HepG2 (cell line): Measurements from ENCODE around the gene CYB5R3. TPM values are rescaled to one million over a fixed set of nuclear protein-coding genes. Genes with fewer than 3 reads are reported as not detected.

Source experiments
- ATAC-seq: fragments of 200-7000 bp; cut with Tn5 transposase; 3 replicates; pipeline ENCODE4 v1.9.1; 2020; ENCODE audit warnings: mild to moderate bottlenecking, moderate library complexity
- BruUV-seq: library from RNA; stranded (reverse); fragments of 400-500 nt; replicated peaks from 2 replicates; lab custom pipeline; 2021; lab: Mats Ljungman, UMichigan
- CTCF ChIA-PET: fragments of 300-600 bp; formaldehyde crosslinking; extraction: SDS; loops from one replicate; lab custom pipeline; 2021; ENCODE audit warnings: low total read pairs, inconsistent platforms, low intra/inter-chr PET ratio; lab: Yijun Ruan, JAX
- POLR2A ChIA-PET: fragments of 350-600 bp; sonication (Branson Sonifier 250); formaldehyde crosslinking; loops from one replicate; lab custom pipeline; 2020; ENCODE audit warnings: antibody characterized with exemption, inconsistent platforms; lab: Yijun Ruan, JAX
- DNase-seq: peaks from one replicate; pipeline ENCODE4 v3.0.0-alpha.2; 2015; ENCODE audit warnings: low spot score
- FAIRE-seq: peaks from 3 replicates; lab custom pipeline; 2011; peaks lifted over from hg19 to GRCh38; lab: Jason Lieb, UNC
- H2AFZ ChIP-seq: one replicate; pipeline ENCODE4 v1.6.1; 2011; ENCODE audit warnings: low read length, inconsistent platforms
- H3K27ac ChIP-seq: fragments of 300-600 bp; 3 replicates; pipeline ENCODE4 v1.8.0; 2011; ENCODE audit warnings: mixed run types, mild to moderate bottlenecking, mixed read lengths, low read length, inconsistent platforms; ENCODE audit not compliant: insufficient read depth; ENCODE audit errors: extremely low read length
- H3K27me3 ChIP-seq, 2 experiments: fragments of 200-600 bp in 1 of 2; 2 replicates in 1 of 2; 3 replicates in 1 of 2; pipeline versions ENCODE4 v1.6.0 to v1.8.0; 2011; ENCODE audit warnings: low read length in 2 of 2, mild to moderate bottlenecking in 2 of 2, moderate library complexity in 2 of 2, inconsistent platforms in 1 of 2; ENCODE audit not compliant: insufficient read depth in 2 of 2, control insufficient read depth in 1 of 2
- H3K36me3 ChIP-seq, 2 experiments: fragments of 200-600 bp in 1 of 2; replicated peaks in 1 of 2; 2 replicates in 1 of 2; 3 replicates in 1 of 2; pipeline versions ENCODE4 v1.5.1 to v1.8.0; 2011; ENCODE audit warnings: low read length in 2 of 2, inconsistent platforms in 1 of 2; ENCODE audit not compliant: insufficient read depth in 2 of 2, control insufficient read depth in 1 of 2
- H3K4me1 ChIP-seq: 2 replicates; pipeline ENCODE4 v1.5.1; 2012; ENCODE audit warnings: low read length, inconsistent platforms; ENCODE audit not compliant: insufficient read depth
- H3K4me2 ChIP-seq: 2 replicates; pipeline ENCODE4 v1.6.0; 2011; ENCODE audit warnings: low read depth, low read length, inconsistent platforms
- H3K4me3 ChIP-seq, 3 experiments: fragments of 200-600 bp in 1 of 3; sonication (generic), shearing (Covaris generic) in 1 of 3; replicated peaks in 1 of 3; 2 replicates each; pipeline ENCODE4 v1.5.1; 2011 to 2016; ENCODE audit warnings: low read length in 3 of 3, inconsistent platforms in 2 of 3, low read depth in 2 of 3, mild to moderate bottlenecking in 2 of 3, control low read depth in 1 of 3, mixed read lengths in 1 of 3; ENCODE audit not compliant: insufficient read depth in 1 of 3
- H3K79me2 ChIP-seq: one replicate; pipeline ENCODE4 v1.6.1; 2011; ENCODE audit warnings: low read length, inconsistent platforms; ENCODE audit not compliant: insufficient read depth
- H3K9ac ChIP-seq: 2 replicates; pipeline ENCODE4 v1.6.0; 2011; ENCODE audit warnings: mild to moderate bottlenecking, low read depth, low read length, inconsistent platforms; ENCODE audit not compliant: insufficient read depth
- H3K9me3 ChIP-seq: 2 replicates; pipeline ENCODE4 v1.5.1; 2012; ENCODE audit warnings: mild to moderate bottlenecking, low read length
- H4K20me1 ChIP-seq: 2 replicates; pipeline ENCODE4 v1.6.0; 2011; ENCODE audit warnings: inconsistent platforms, mild to moderate bottlenecking, low read length, moderate library complexity; ENCODE audit not compliant: insufficient read depth
- CHCHD3 ChIP-seq: sonication (generic); formaldehyde crosslinking; IDR thresholded peaks from 2 replicates; pipeline ENCODE4 v1.8.0; 2022; ENCODE audit warnings: mild to moderate bottlenecking, missing genetic modification reagents, moderate library complexity
- E2F5 ChIP-seq: sonication (generic); formaldehyde crosslinking; conservative IDR thresholded peaks from 2 replicates; pipeline ENCODE4 v1.4.0; 2020; ENCODE audit warnings: missing genetic modification reagents
- HINFP ChIP-seq: sonication (generic); formaldehyde crosslinking; IDR thresholded peaks from 2 replicates; pipeline ENCODE4 v1.4.0; 2020; ENCODE audit warnings: low read depth, mild to moderate bottlenecking, missing genetic modification reagents
- SKI ChIP-seq: fragments of 450-650 bp; IDR thresholded peaks from one replicate; pipeline ENCODE4 v1.6.1; 2018; ENCODE audit warnings: mild to moderate bottlenecking; ENCODE audit not compliant: partially characterized antibody
- SKIL ChIP-seq: sonication (generic); formaldehyde crosslinking; IDR thresholded peaks from 2 replicates; pipeline ENCODE4 v1.8.0; 2022; ENCODE audit warnings: missing genetic modification reagents, mild to moderate bottlenecking, moderate library complexity, borderline replicate concordance
- SMARCC2 ChIP-seq: fragments of 450-650 bp; IDR thresholded peaks from 2 replicates; pipeline ENCODE4 v1.6.1; 2017; ENCODE audit warnings: antibody characterized with exemption, mild to moderate bottlenecking
- TBL1XR1 ChIP-seq: fragments of 150-350 bp; IDR thresholded peaks from 2 replicates; pipeline ENCODE4 v1.6.1; 2014; ENCODE audit warnings: borderline replicate concordance, low read length; ENCODE audit not compliant: partially characterized antibody
- TCF7 ChIP-seq: sonication (generic); IDR thresholded peaks from 2 replicates; pipeline ENCODE4 v1.6.1; 2016; ENCODE audit warnings: antibody characterized with exemption, low read depth
- TCF7L2 ChIP-seq: IDR thresholded peaks from 2 replicates; pipeline ENCODE4 v1.6.1; 2011; ENCODE audit warnings: mild to moderate bottlenecking, low read depth, low read length, moderate library complexity
- ZBTB38 ChIP-seq: sonication (generic); formaldehyde crosslinking; IDR thresholded peaks from 2 replicates; pipeline ENCODE4 v1.5.1; 2020; ENCODE audit warnings: mild to moderate bottlenecking, missing genetic modification reagents
- ZNF12 ChIP-seq: sonication (generic); formaldehyde crosslinking; IDR thresholded peaks from 2 replicates; pipeline ENCODE4 v1.5.0; 2020; ENCODE audit warnings: missing genetic modification reagents
- ZNF17 ChIP-seq: sonication (generic); formaldehyde crosslinking; IDR thresholded peaks from 2 replicates; pipeline ENCODE4 v1.5.0; 2020; ENCODE audit warnings: mild to moderate bottlenecking, missing genetic modification reagents
- ZNF234 ChIP-seq: sonication (generic); formaldehyde crosslinking; conservative IDR thresholded peaks from 2 replicates; pipeline ENCODE4 v1.5.1; 2020; ENCODE audit warnings: mild to moderate bottlenecking, missing genetic modification reagents
- ZNF264 ChIP-seq: sonication (generic); formaldehyde crosslinking; IDR thresholded peaks from 2 replicates; pipeline ENCODE4 v1.4.0; 2020; ENCODE audit warnings: missing genetic modification reagents
- ZNF530 ChIP-seq: sonication (generic); formaldehyde crosslinking; IDR thresholded peaks from 2 replicates; pipeline ENCODE4 v1.5.0; 2020; ENCODE audit warnings: low read depth, mild to moderate bottlenecking, missing genetic modification reagents
- ZNF629 ChIP-seq: sonication (generic); formaldehyde crosslinking; conservative IDR thresholded peaks from 2 replicates; pipeline ENCODE4 v1.5.0; 2020; ENCODE audit warnings: missing genetic modification reagents
- ZNF691 ChIP-seq: sonication (generic); formaldehyde crosslinking; IDR thresholded peaks from 2 replicates; pipeline ENCODE4 v1.4.0; 2020; ENCODE audit warnings: missing genetic modification reagents, low read depth, mild to moderate bottlenecking, borderline replicate concordance
- ZNF749 ChIP-seq: sonication (generic); formaldehyde crosslinking; IDR thresholded peaks from 2 replicates; pipeline ENCODE4 v1.8.0; 2022; ENCODE audit warnings: mild to moderate bottlenecking, missing genetic modification reagents, moderate library complexity, borderline replicate concordance
- WGBS: methylation state at CpG from one replicate; pipeline ENCODE4 v1.1.6; 2017; ENCODE audit warnings: low lambda C conversion rate; 5-methylcytosine and 5-hydroxymethylcytosine counted together
- in situ Hi-C: cut with HindIII; loops from 2 replicates; pipeline ENCODE4 v1.10.0; 2017; ENCODE audit warnings: low pct_unique_long_range_greater_than_20kb; ENCODE audit not compliant: extremely low pct_ligation_motif_present
- intact Hi-C: fragments of 100-400 bp; cut with micrococcal nuclease; formaldehyde crosslinking; loops from one replicate; pipeline ENCODE4 v1.10.0; 2022; ENCODE audit not compliant: unreplicated experiment
- polyA plus RNA-seq, 8 experiments: library from polyadenylated mRNA; depleted of rRNA in 3 of 8; stranded (reverse) in 7 of 8; unstranded in 1 of 8; fragments of >200 nt; fragmentation: Illumina TruSeq in 4 of 8; extraction: Trizol in 4 of 8; gene quantifications; 2 replicates each; pipeline versions ENCODE4 v1.2.1 to v1.2.3, GENCODE V29; 2011 to 2016; ENCODE audit warnings: low read depth in 4 of 8, missing spikeins in 1 of 8, mixed read lengths in 1 of 8; ENCODE audit not compliant: insufficient read depth in 1 of 8
- total RNA-seq, 5 experiments: library from RNA; depleted of rRNA; stranded (reverse); fragments of >200 nt; fragmentation: Illumina TruSeq; extraction: Trizol; gene quantifications; 2 replicates each; pipeline ENCODE4 v1.2.3, GENCODE V29; 2016; ENCODE audit warnings: low read depth in 1 of 5

Gene CYB5R3
- total and polyA plus RNA-seq, 2 of the 13 experiments (the other 11 are each of a cell fraction or from before 2014, with no cell fraction given) = 32.4 to 305 TPM

GRCh38 chr22:42695294-42695693, 46.1 kb upstream of the CYB5R3 start (continued):
- TF ChIP-seq SKIL (CRISPR knock-in tag) (no peak), ZNF17 (CRISPR knock-in tag) (no peak), ZNF629 (CRISPR knock-in tag) (no peak), TBL1XR1 (no peak), ZBTB38 (CRISPR knock-in tag) (no peak)

- Histone ChIP-seq H3K27ac (no peak overlapping the region), H3K4me1 (peaks cover 26% of the 10 kb centered on the region), H3K4me2 (no peak overlapping the region), H2AFZ (no peak overlapping the region), H3K9me3 (no peaks in the 10 kb centered on the region), H3K4me3 (no peak overlapping the region), H3K9ac (no peak overlapping the region), H3K79me2 (no peaks in the 10 kb centered on the region), H3K36me3 (no peaks in the 10 kb centered on the region), H3K27me3 (peaks cover 0 to 4% of the 10 kb centered on the region in 2 experiments; a peak in 2 of 5 replicates), H4K20me1 (no peaks in the 10 kb centered on the region)
- CTCF ChIA-PET = no interaction called here
- POLR2A ChIA-PET = no interaction called here
- BruUV-seq = no TSS peak
- in situ Hi-C loops = no loop called here
- ATAC-seq (no peak), DNase-seq (no peak), FAIRE-seq (no peak)
- WGBS = 69% methylated on average over 8 of the region's 25 CpGs
- intact Hi-C loops = no loop called here
- TF ChIP-seq ZNF691 (no peak), HINFP (CRISPR knock-in tag) (no peak), ZNF530 (no peak), TCF7 (no peak), TCF7L2 (no peak), ZNF749 (CRISPR knock-in tag) (no peak), ZNF234 (CRISPR knock-in tag) (no peak), CHCHD3 (no peak), ZNF264 (CRISPR knock-in tag) (no peak), SMARCC2 (no peak), E2F5 (CRISPR knock-in tag) (no peak), SKI (no peak), ZNF12 (CRISPR knock-in tag) (no peak)
Measured at GRCh38 chr22:42693763-42694683, 44.8 kb upstream of the CYB5R3 start.
